ENCODE measurements around the gene FAM161A.

FAM161A gene

DNA sequence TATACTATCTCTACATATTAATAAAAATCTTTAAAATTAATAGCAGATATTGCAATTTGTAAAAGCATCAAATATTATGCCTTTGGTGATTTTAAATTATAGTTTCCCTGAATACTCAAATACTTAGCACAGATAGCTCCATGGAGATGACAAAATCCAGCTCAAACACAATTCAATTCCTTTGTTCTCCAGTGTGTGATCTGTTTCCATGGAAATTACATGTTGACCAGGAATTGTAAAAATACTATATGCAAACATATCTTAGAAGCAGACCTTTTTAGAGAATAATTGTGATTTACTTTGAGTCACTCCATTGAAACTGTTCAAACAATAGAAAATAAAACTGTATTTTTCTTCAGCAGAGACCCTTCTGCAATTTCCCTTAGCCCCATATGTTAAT is 68.3 kb downstream of the FAM161A start:
- no peak for DNase-seq

DNA sequence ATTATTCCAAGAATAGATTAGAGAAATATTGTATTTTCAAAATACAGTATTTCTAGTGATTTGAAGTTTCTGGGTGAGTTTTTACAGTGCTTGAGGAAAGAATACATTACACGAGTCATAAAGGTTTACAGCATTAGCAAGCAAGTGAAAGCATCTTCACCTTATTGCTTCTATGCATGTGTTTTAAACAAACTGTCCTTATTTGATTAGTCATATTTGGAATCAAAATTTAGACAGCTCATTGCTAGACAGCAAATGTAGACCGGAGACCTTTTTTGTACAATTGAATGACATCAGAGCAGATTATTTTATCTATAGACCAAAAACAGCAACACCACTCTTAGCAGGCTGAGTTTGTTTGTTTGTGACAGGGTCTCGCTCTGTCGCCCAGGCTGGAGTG is 69.2 kb downstream of the FAM161A start:
- DNase-seq: no peak

DNA sequence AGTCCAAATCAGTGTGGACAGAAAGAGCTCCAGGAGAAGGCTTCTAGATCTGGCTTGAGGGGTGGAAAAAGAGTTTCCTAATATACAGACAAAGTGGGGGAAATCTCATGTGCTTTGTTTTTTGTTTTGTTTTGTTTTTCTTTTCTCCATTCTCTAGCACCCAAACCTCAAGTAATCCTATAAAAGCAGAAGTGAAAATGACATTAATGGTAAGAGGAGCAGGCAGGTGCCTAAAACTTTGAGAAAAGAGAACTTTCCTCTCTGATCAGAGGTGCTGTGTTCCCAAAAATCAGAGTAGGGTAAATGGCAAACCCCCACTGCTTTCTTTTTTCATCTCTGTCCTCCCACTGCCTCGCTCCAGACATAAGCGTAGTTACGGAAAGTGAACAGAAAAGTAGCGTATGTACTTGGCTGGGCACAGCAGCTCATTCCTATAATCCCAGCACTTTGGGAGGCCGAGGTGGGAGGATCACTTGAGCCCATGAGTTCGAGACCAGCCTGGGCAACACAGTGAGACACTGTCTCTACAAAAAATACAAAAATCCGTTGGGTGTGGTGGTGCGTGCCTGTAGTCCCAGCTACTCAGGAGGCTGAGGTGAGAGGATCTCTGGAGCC is 77.8 kb downstream of the FAM161A start:
- no peak for DNase-seq
